Tibial nerve (tissue), 3 donors: ENCODE measurements around the gene TXLNB.

Experiments used
- POLR2A ChIP-seq, 2 donors: fragments of 450-650 bp; IDR thresholded peaks; one replicate each; pipeline ENCODE4 v1.6.1; 2017; ENCODE audit warnings: antibody characterized with exemption in 2 of 2, mild to moderate bottlenecking in 2 of 2, moderate library complexity in 2 of 2
- TF ChIP-seq, protein P1 (sequence below), 5 experiments: fragments of 200-600 bp in 3 of 5; fragments of 450-650 bp in 2 of 5; sonication (generic) in 3 of 5; IDR thresholded peaks; one replicate each; pipeline ENCODE4 v1.5.1; 2016 to 2019; ENCODE audit warnings: antibody characterized with exemption in 5 of 5, mild to moderate bottlenecking in 3 of 5, moderate library complexity in 2 of 5

DNA sequence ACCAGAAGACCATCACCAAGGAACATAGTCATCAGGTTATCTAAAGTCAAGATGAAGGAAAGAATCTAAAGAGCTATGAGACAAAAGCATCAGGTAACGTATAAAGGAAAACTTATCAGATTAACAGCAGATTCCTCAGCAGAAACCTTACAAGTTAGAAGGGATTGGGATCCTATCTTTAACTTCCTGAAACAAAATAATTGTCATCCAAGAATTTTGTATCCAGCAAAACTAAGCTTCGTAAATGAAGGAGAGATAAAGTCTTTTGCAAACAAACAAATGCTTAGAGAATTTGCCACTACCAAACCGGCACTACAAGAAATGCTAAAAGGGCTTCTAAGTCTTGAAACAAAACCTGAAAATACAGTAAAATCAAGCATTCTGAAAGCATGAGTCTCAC is 86.0 kb downstream of the TXLNB start:
- TF ChIP-seq, protein P1, sequence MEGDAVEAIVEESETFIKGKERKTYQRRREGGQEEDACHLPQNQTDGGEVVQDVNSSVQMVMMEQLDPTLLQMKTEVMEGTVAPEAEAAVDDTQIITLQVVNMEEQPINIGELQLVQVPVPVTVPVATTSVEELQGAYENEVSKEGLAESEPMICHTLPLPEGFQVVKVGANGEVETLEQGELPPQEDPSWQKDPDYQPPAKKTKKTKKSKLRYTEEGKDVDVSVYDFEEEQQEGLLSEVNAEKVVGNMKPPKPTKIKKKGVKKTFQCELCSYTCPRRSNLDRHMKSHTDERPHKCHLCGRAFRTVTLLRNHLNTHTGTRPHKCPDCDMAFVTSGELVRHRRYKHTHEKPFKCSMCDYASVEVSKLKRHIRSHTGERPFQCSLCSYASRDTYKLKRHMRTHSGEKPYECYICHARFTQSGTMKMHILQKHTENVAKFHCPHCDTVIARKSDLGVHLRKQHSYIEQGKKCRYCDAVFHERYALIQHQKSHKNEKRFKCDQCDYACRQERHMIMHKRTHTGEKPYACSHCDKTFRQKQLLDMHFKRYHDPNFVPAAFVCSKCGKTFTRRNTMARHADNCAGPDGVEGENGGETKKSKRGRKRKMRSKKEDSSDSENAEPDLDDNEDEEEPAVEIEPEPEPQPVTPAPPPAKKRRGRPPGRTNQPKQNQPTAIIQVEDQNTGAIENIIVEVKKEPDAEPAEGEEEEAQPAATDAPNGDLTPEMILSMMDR (IDR thresholded peaks at IDR 0.05) = no peak
- TF ChIP-seq POLR2A (IDR thresholded peaks at IDR 0.05) = no peak
